AG09309 (cell line): Measurements from ENCODE around the gene TOGARAM2.

Experiments used
- DNase-seq: peaks from one replicate; pipeline ENCODE4 v3.0.0-alpha.2; 2010; ENCODE audit warnings: low read depth
- H3K4me3 ChIP-seq: 2 replicates; pipeline ENCODE4 v1.5.1; 2011; ENCODE audit warnings: mild to moderate bottlenecking, low read depth, low read length, moderate library complexity; ENCODE audit not compliant: control insufficient read depth
- TF ChIP-seq, protein P1 (sequence below): IDR thresholded peaks from 2 replicates; pipeline ENCODE4 v1.5.1; 2011; ENCODE audit warnings: mild to moderate bottlenecking, low read depth, low read length, inconsistent platforms; ENCODE audit not compliant: insufficient read depth, control insufficient read depth; ENCODE audit errors: missing control alignments

Gene TOGARAM2

DNA sequence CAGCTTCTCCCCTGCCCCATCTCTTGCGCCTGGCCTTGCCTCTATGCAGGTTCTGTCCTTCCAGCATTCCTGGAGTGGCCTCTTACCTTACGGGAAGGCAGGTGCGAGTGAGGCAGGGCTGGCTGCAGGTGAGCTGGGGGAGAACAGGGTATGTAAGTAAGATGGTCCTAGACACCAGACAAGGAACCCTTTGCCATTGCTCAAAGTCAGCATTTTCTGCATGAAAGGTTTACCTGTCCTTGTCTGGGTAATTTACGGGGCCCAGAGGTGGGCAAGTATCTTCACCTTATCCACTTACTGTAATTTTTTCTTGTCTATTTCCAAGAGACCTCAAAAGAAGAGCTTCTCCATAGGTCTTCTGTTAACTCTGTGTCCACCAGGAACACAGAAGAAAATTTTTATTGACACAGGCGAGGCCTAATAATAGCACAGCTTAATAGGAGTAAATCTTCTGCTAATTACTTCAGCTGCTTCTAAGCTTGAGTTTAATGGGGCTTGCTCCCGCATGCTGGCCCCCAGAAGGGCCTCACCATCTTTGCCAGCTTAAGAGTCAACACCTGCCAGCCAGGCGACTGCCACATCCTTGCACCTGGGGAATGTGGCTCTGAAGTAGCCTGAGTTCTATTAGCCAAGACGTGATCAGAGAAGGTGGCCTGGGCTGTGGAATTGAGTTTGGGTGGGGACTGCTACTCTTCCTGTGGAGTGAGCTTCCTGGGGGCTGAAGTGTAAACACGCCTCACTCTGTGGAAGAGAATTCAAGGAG, 66.2 kb downstream of the TOGARAM2 start:
- DNase-seq = no peak
- no peak overlapping the region for H3K4me3 ChIP-seq
- TF ChIP-seq, protein P1, sequence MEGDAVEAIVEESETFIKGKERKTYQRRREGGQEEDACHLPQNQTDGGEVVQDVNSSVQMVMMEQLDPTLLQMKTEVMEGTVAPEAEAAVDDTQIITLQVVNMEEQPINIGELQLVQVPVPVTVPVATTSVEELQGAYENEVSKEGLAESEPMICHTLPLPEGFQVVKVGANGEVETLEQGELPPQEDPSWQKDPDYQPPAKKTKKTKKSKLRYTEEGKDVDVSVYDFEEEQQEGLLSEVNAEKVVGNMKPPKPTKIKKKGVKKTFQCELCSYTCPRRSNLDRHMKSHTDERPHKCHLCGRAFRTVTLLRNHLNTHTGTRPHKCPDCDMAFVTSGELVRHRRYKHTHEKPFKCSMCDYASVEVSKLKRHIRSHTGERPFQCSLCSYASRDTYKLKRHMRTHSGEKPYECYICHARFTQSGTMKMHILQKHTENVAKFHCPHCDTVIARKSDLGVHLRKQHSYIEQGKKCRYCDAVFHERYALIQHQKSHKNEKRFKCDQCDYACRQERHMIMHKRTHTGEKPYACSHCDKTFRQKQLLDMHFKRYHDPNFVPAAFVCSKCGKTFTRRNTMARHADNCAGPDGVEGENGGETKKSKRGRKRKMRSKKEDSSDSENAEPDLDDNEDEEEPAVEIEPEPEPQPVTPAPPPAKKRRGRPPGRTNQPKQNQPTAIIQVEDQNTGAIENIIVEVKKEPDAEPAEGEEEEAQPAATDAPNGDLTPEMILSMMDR = no peak

DNA sequence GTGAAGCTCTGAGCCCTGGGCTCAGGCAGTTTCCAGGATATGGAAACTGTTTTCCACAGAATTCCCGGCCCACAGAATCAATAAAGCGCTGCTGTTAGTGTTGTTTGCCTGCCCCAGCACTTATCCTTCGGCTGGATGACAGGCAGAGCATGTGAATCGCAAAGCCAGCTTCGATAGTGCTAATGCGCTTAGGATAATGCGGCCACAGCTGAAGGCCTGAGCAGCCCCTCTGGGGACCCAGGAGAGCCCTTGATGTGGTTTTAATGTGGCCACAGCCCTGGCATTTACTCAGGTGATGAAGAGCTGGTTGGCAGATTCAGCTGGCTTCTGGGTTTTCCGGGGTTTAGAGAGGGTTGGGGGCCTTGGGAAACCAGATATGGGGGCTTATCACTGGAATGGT, 69.5 kb downstream of the TOGARAM2 start:
- DNase-seq = no peak
- TF ChIP-seq, protein P1 = no peak
- no peak overlapping the region for H3K4me3 ChIP-seq

DNA sequence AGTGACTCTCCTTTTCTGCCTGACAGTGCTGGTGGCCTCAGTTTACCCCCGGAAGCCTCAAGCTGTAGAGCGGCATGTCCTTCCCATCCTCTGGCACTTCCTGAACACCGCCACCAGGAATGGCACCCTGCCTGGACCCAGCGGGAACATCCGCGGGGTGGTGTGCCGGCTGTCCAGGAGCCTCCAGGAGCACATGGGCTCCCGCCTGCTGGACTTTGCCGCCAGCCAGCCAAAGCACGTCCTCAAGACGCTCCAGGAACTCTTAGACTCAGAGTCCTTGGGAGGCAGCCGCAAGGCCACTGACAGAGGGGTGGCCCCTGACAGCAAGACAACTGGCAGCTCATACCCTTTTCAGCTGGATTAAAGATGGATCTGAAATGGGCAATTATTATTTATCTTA, 70.6 kb downstream of the TOGARAM2 start:
- no peak for DNase-seq
- TF ChIP-seq, protein P1 = no peak
- H3K4me3 ChIP-seq = no peak overlapping the region

DNA sequence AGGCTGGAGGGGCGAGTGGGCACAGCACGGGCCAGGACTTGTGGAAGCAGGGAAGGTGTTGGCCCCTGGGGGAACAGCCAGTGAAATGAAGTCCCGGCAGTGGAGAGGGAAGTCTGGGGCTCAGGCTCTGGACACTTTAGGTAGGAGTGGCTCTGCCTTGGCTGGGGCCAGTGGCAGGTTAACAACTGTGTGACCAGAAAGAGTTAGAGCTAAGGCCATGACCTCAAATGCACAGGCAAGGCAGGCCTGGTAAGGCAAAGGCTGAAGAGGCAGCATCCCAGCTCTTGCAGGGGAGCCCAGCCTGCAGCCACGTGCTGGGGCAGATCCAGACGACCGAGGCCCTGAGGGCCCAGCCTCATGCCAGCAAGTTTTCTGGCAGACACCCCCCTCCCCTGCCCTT, 71.7 kb downstream of the TOGARAM2 start:
- TF ChIP-seq, protein P1 = no peak
- no peak overlapping the region for H3K4me3 ChIP-seq
- no peak for DNase-seq

DNA sequence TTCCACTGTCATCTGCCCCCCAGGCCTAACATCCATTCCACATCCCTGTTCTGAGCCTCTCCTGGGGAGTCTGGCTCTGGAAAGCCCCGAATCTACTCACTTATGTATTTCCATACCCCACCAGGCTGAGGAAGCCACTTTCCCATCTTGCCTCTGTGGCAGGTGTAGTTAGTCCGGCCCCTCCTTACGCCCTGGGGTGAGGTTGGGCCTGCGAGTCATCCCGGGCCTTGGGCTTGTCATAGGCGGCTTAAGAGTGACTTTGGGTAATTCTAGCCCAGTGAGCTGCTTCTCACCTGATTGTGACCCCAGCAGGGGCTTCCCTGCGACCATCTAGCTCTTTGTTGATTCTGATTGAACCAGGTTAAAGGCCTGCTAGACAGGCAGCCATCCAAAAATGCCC, 72.1 kb downstream of the TOGARAM2 start:
- H3K4me3 ChIP-seq = no peak overlapping the region
- TF ChIP-seq, protein P1 = no peak
- no peak for DNase-seq

DNA sequence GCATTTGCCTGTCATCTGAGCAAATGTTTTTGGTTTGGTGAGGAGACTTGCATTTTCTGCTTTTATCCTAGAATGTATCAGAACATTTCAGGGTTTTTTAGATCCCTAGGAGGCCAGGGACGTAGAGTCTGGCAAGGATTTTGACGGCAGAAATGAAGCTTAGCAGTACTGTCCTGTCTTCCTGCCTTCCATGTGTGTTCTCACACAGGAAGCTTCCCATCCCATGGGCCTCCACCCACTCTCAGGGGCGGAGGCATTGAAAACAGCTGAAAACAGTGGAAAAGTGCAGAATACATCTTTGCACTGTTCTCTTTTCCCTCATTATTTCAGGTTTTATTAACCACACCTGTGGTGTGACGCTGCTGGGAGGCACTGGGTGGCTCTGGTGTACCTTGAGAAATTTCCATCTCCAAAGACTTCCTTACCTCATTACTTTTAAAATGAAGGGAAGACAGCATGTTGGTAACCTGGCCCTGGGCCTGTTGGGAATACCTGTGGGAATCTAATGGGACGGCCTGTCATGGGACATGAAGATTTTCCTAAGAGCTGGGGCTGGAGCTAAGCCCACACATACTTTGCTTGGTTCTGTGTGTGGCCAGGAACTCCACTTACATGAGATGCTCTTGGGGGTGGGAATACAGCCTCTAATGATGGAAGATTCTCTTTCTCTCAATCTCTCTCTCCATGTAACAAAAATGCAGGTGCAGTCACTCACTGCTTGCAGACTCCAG, 72.7 kb downstream of the TOGARAM2 start:
- TF ChIP-seq, protein P1 = no peak
- H3K4me3 ChIP-seq = no peak overlapping the region
- DNase-seq = no peak
